Mucosa of rectum (tissue), 2 donors: ENCODE results near the gene PSD4.
A peak's percentile ranks its signal among the peaks of the same experiment; 100 is the strongest.

ENCODE experiments used
- H3K27ac ChIP-seq, 2 donors: one replicate each; pipeline ENCODE4 v1.7.0; 2013; ENCODE audit warnings: inconsistent platforms in 2 of 2, low read depth in 2 of 2, low read length in 2 of 2
- H3K27me3 ChIP-seq, 2 donors: one replicate each; pipeline ENCODE4 v1.7.0; 2013; ENCODE audit warnings: low read length in 2 of 2; ENCODE audit not compliant: control insufficient read depth in 2 of 2, insufficient read depth in 2 of 2
- H3K36me3 ChIP-seq, 2 donors: one replicate each; pipeline ENCODE4 v1.7.0; 2013; ENCODE audit warnings: low read length in 2 of 2; ENCODE audit not compliant: control insufficient read depth in 2 of 2, insufficient read depth in 2 of 2
- H3K4me1 ChIP-seq, 2 donors: one replicate each; pipeline ENCODE4 v1.7.0; 2013; ENCODE audit warnings: low read length in 2 of 2, mild to moderate bottlenecking in 1 of 2; ENCODE audit not compliant: control insufficient read depth in 2 of 2, insufficient read depth in 2 of 2
- H3K4me3 ChIP-seq, 2 donors: one replicate each; pipeline ENCODE4 v1.7.0; 2013; ENCODE audit warnings: low read length in 2 of 2
- H3K9ac ChIP-seq, 2 donors: one replicate each; pipeline ENCODE4 v1.7.0; 2013; ENCODE audit warnings: low read length in 2 of 2, low read depth in 1 of 2, mild to moderate bottlenecking in 1 of 2
- H3K9me3 ChIP-seq, 2 donors: one replicate each; pipeline ENCODE4 v1.7.0; 2013; ENCODE audit warnings: low read length in 2 of 2; ENCODE audit not compliant: control insufficient read depth in 2 of 2
- donor health status: healthy.
- donor health status: Normal muscosa, but diverticular disease.

PSD4 gene

DNA sequence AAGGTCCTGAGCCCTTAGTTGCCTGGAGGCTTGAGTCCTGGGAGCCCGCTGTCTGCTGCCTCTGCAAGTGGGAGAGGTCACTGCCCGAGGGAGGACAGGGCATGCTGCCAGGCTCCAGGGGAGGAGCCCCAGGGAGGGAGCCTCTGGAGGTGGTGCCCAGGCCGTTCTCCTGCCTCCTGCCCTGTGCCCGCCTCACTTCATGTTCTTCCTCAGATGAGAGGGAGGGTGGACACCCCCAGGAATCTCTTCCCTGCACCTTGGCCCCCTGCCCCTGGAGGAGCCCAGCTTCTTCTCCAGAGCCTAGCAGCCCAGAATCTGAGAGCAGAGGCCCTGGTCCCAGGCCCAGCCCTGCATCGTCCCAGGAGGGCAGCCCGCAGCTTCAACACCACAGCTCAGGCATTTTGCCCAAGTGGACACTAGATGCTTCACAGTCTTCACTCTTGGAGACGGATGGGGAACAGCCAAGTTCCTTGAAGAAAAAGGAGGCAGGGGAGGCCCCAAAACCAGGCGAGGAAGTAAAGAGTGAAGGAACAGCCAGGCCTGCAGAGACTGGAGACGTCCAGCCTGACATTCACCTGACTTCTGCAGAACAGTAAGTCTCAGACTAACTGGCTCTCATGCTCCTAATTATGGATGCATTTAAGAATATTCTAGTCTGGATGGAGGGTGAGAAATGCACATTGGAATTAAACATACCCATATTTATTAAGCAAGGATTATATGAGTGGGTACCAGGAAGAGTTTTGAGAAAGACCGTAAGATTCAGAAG, 12.1 kb downstream of the PSD4 start:
- Histone ChIP-seq H3K9ac (no peak overlapping the region), H3K36me3 (peaks cover 5 to 33% of the 10 kb centered on the region in 2 donors), H3K27ac (no peak overlapping the region), H3K4me3 (no peak overlapping the region), H3K9me3 (no peaks in the 10 kb centered on the region), H3K4me1 (peaks cover 6 to 17% of the 10 kb centered on the region in 2 donors), H3K27me3 (no peaks in the 10 kb centered on the region)

DNA sequence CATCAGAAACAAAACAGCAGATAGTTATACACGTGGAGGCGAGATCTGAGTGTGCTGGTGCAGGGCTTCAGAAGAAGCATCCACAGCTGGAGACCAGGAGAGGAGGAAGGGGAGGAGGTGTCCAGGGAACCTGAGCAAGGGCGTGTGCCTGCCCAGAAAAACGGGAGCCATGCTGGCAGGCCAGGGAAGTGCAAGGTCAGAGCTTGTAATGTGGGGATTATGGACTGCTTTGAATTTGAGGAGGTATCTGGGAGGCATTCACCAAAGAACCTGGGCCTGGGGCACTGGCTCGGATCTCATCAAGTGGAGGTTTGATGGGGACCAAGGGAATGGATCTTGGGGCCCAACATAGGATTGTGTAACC, 12.6 kb downstream of the PSD4 start:
- Histone ChIP-seq H3K9ac (no peak overlapping the region), H3K9me3 (no peaks in the 10 kb centered on the region), H3K27ac (no peak overlapping the region), H3K4me1 (peaks cover 4 to 13% of the 10 kb centered on the region in 2 donors), H3K27me3 (no peaks in the 10 kb centered on the region), H3K36me3 (peaks cover 5 to 33% of the 10 kb centered on the region in 2 donors), H3K4me3 (no peak overlapping the region)

GRCh38 chr2:113187771-113188170, 14.0 kb downstream of the PSD4 start:
- H3K4me3 ChIP-seq = no peak overlapping the region
- no peak overlapping the region for H3K9ac ChIP-seq
- H3K27me3 ChIP-seq = no peaks in the 10 kb centered on the region
- no peaks in the 10 kb centered on the region for H3K9me3 ChIP-seq
- peaks cover 10 to 36% of the 10 kb centered on the region in 2 donors for H3K36me3 ChIP-seq
- H3K27ac ChIP-seq = no peak overlapping the region
- H3K4me1 ChIP-seq = peaks cover 4 to 8% of the 10 kb centered on the region in 2 donors

DNA sequence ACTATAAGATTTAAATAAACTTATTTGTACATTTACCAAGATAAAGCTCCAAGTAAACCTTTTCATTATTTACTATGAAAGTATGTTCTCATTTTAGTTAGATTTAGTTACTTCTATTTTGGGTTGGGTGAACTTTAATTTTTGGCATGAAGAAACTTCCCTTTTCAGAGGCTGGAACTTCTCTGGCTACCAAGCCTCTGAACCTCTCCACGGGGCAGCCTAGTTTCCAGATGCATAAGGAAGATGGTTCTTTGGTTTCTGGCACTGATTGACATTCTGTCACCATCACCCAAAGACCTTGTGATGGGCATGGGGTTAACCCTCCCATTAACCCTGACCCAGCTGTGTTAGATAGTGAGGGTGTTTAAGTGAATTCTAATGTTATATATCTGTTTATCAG, 17.1 kb downstream of the PSD4 start:
- Histone ChIP-seq H3K9me3 (no peaks in the 10 kb centered on the region), H3K27me3 (no peaks in the 10 kb centered on the region), H3K36me3 (peaks cover 28 to 46% of the 10 kb centered on the region in 2 donors), H3K4me3 (no peak overlapping the region), H3K9ac (no peak overlapping the region), H3K27ac (no peak overlapping the region), H3K4me1 (no peaks in the 10 kb centered on the region)

- Histone ChIP-seq H3K9me3 (no peaks in the 10 kb centered on the region), H3K27ac (no peak overlapping the region), H3K4me1 (no peaks in the 10 kb centered on the region), H3K9ac (no peak overlapping the region), H3K27me3 (no peaks in the 10 kb centered on the region), H3K36me3 (peaks cover 32 to 50% of the 10 kb centered on the region in 2 donors), H3K4me3 (no peak overlapping the region)
These were observed 18.8 kb downstream of the PSD4 start for GRCh38 chr2:113192459-113193100.

- Histone ChIP-seq H3K27ac (no peak overlapping the region), H3K36me3 (peaks cover 41 to 59% of the 10 kb centered on the region in 2 donors), H3K9ac (no peak overlapping the region), H3K4me1 (peaks cover 8 to 13% of the 10 kb centered on the region in 2 donors), H3K4me3 (no peak overlapping the region), H3K27me3 (no peaks in the 10 kb centered on the region), H3K9me3 (no peaks in the 10 kb centered on the region)
These were observed 22.2 kb downstream of the PSD4 start for GRCh38 chr2:113195923-113196501.

DNA sequence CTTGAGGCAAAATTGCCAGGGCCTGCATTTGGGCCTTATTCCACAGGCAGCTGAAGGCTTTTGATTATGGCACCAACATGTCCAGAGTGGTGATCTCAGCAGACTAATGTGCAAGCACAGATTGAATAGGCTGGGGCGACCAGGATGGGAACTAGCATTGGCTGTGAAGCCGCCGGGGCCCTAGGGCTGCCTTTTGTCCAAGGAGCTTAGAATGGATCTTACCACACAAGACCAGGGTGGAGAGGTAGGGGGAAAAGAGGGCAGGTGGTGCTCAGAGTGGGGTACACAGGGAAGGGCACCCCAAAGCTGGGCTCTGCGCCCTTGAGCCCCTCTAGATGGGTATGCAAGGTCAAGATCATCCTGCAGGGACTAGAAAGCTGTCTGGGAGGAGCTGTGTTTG, 23.1 kb downstream of the PSD4 start:
- Histone ChIP-seq H3K27me3 (no peaks in the 10 kb centered on the region), H3K9me3 (no peaks in the 10 kb centered on the region), H3K4me3 (no peak overlapping the region), H3K9ac (no peak overlapping the region), H3K36me3 (peaks cover 45 to 67% of the 10 kb centered on the region in 2 donors), H3K4me1 (peaks cover 8 to 13% of the 10 kb centered on the region in 2 donors), H3K27ac (no peak overlapping the region)

- H3K4me3 ChIP-seq = no peak overlapping the region
- H3K27me3 ChIP-seq = no peaks in the 10 kb centered on the region
- no peaks in the 10 kb centered on the region for H3K9me3 ChIP-seq
- H3K4me1 ChIP-seq = peaks cover 8 to 13% of the 10 kb centered on the region in 2 donors
- H3K9ac ChIP-seq = no peak overlapping the region
- H3K36me3 ChIP-seq = peaks cover 42 to 69% of the 10 kb centered on the region in 2 donors
- H3K27ac ChIP-seq = no peak overlapping the region
These were observed 23.7 kb downstream of the PSD4 start for GRCh38 chr2:113197347-113198047.

DNA sequence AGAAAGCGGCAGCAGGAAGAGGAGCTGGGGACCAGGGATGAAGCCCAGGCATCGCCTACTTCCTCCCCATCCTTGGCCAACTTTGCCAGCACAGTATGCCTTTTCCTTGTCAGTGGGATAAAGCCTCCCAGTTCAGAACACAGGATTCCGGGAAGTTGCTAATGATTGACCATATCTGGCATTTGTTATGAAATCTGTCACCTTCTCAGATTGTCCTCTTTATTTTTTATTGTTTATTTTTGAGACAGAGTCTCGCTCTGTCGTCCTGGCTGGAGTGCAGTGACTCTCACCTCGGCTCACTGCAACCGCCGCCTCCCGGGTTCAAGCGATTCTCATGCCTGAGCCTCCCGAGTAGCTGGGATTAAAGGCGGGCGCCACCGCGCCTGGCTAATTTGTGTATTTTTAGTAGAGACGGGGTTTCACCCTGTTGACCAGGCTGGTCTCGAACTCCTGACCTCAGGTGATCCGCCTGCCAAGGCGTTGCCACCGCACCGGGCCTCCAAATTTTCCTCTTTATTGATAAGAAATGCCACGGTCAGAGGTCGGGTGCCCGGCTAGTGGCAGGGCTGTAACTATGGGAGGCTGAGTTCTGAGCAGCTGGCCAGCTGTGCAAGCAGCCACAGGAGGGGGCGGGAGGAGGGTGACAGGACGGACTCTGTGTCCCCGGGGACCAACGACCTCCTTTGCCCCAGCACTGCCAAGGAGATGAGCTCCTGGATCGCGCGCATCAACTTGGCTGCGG, 24.4 kb downstream of the PSD4 start:
- peaks cover 8 to 13% of the 10 kb centered on the region in 2 donors for H3K4me1 ChIP-seq
- peaks cover 35 to 68% of the 10 kb centered on the region in 2 donors for H3K36me3 ChIP-seq
- peak overlapping the region; percentile 93 to 96 for H3K27ac ChIP-seq
- H3K9me3 ChIP-seq = no peaks in the 10 kb centered on the region
- H3K27me3 ChIP-seq = no peaks in the 10 kb centered on the region
- peak overlapping the region; percentile 72 to 95 for H3K9ac ChIP-seq
- peak overlapping the region; percentile 75 to 86 for H3K4me3 ChIP-seq
